ENCODE results near the gene BMP7. TPM values are rescaled to one million over a fixed set of nuclear protein-coding genes. Genes with fewer than 3 reads are reported as not detected.

Gene BMP7
- total and polyA plus RNA-seq, 11 donors = 0.72 to 12.3 (median 3.7) TPM

GRCh38 chr20:57185188-57185743 is 81.2 kb downstream of the BMP7 start:
- WGBS, 4 donors = 80 to 85% (median 83%) methylated on average over 3 of the region's 3 CpGs
- no peaks in the 10 kb centered on the region for H3K4me1 ChIP-seq

DNA sequence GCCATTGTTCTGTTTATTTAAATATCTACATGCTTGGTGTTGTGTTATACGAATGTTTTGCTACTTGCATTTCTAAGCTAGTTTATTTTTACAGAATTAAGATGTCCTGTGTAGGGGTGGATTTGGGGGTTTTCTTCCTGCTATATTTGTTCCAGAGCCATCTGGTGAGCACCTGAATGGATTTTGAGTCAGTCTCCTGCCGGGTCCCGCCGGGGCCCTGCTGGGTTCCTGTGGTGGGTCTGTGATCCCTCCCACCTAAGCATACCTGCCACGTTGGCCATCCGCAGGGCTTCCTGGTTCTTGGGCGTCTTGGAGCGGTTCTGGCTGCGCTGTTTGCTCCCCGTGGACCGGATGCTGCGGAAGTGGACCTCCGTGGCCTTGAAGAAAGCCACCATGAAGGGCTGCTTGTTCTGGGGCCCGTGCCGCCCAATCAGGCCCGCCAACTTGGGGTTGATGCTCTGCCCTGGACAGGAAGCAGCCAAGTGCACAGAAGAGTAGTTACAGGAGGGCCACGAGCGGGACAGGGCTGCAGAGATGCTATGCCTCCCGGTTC is 82.9 kb downstream of the BMP7 start:
- DNase-seq (no peak), ATAC-seq (no peak)
- no peak overlapping the region for H3K4me3 ChIP-seq
- H3K27ac ChIP-seq = no peak overlapping the region
- peaks cover 0 to 5% (median 0%) of the 10 kb centered on the region in 9 donors for H3K27me3 ChIP-seq
- 82 to 93% (median 86%) methylated on average over 17 to 19 of the region's 19 CpGs for WGBS, 4 donors
- H3K4me1 ChIP-seq = no peaks in the 10 kb centered on the region
- no peak for TF ChIP-seq CTCF (IDR thresholded peaks at IDR 0.05)
- TF ChIP-seq POLR2A (IDR thresholded peaks at IDR 0.05) = no peak
- H3K36me3 ChIP-seq = no peaks in the 10 kb centered on the region
- H3K9me3 ChIP-seq = no peaks in the 10 kb centered on the region
- intact Hi-C loops (cut with DNase I) = loop anchor here in 1 of 10 donors (10.0 kb wide), 1 partner anchor 51 kb away; no protein-coding TSS in a partner anchor

More at GRCh38 chr20:57185188-57185743, 81.2 kb downstream of the BMP7 start:
- ATAC-seq = no peak
- no peak for DNase-seq
- H3K9me3 ChIP-seq = no peaks in the 10 kb centered on the region
- intact Hi-C loops (cut with DNase I) = loop anchor here in 1 of 10 donors (10.0 kb wide), 1 partner anchor 50 kb away; no protein-coding TSS in a partner anchor
- H3K27me3 ChIP-seq = peaks cover 0 to 5% (median 0%) of the 10 kb centered on the region in 9 donors
- no peaks in the 10 kb centered on the region for H3K36me3 ChIP-seq
- no peak overlapping the region for H3K4me3 ChIP-seq
- TF ChIP-seq POLR2A (IDR thresholded peaks at IDR 0.05) = no peak
- no peak overlapping the region for H3K27ac ChIP-seq

DNA sequence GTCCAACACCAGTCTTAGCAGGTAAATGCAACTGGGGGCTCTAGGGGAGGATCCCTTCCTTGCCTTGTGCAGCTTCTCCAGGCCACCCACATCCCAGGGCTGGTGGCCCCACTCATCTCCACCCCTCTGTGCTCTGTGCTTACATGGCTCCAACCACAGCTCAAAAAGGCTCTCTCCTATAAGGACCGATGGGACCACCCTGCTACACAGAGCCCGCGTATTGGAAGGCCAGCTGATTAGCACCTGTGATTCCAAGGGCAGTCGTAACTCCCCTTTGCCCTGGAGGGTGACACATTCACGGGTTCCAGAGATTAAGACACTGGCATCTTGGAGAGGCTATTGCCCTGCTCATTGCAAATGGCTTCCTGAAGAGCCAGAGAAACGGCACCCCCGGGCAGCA is 84.8 kb downstream of the BMP7 start:
- no peak overlapping the region for H3K4me3 ChIP-seq
- no peaks in the 10 kb centered on the region for H3K4me1 ChIP-seq
- H3K27ac ChIP-seq = no peak overlapping the region
- H3K27me3 ChIP-seq = peaks cover 0 to 5% (median 0%) of the 10 kb centered on the region in 9 donors
- no peaks in the 10 kb centered on the region for H3K36me3 ChIP-seq
- 54 to 81% (median 62%) methylated on average over 6 to 7 of the region's 7 CpGs for WGBS, 4 donors
- ATAC-seq (no peak), DNase-seq (no peak)
- H3K9me3 ChIP-seq = no peaks in the 10 kb centered on the region
- intact Hi-C loops (cut with DNase I) = loop anchor here in 1 of 10 donors (10.0 kb wide), 1 partner anchor 53 kb away; no protein-coding TSS in a partner anchor
- no peak for TF ChIP-seq POLR2A (IDR thresholded peaks at IDR 0.05)
- TF ChIP-seq CTCF (IDR thresholded peaks at IDR 0.05) = no peak

DNA sequence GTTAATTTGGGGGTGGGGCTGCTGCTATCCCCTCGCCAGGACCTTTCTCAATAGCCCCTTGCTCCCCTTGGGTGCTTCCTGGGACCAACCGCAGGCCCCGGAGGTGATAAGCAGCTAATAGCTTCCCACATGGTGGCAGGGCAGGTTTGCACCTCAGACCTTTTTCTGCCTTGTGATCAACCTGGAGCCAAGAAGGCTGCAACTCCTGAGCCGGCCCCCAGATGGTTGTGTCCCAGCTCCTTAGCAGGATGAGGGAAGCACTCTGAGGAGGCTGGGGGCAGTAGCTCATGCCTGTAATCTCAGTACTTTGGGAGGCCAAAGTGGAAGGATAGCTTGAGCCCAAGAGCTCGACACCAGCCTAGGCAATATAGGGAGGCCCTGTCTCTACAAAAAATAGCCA is 85.5 kb downstream of the BMP7 start:
- H3K4me1 ChIP-seq = no peaks in the 10 kb centered on the region
- ATAC-seq (no peak), DNase-seq (no peak)
- TF ChIP-seq POLR2A (IDR thresholded peaks at IDR 0.05) = no peak
- TF ChIP-seq CTCF (IDR thresholded peaks at IDR 0.05) = no peak
- intact Hi-C loops (cut with DNase I) = loop anchor here in 1 of 10 donors (10.0 kb wide), 1 partner anchor 54 kb away; no protein-coding TSS in a partner anchor
- no peak overlapping the region for H3K4me3 ChIP-seq
- 44 to 56% (median 51%) methylated on average over 5 of the region's 5 CpGs for WGBS, 4 donors
- no peak overlapping the region for H3K27ac ChIP-seq
- H3K9me3 ChIP-seq = no peaks in the 10 kb centered on the region
- H3K27me3 ChIP-seq = peaks cover 0 to 5% (median 0%) of the 10 kb centered on the region in 9 donors
- no peaks in the 10 kb centered on the region for H3K36me3 ChIP-seq
